ENCODE data around the gene TBC1D19.

Gene TBC1D19

GRCh38 chr4:26723216-26723615 is 139.3 kb downstream of the TBC1D19 start:
- Histone ChIP-seq H3K4me2 (ENCODE audit: low read depth, low read length, poor library complexity, severe bottlenecking) (no peak overlapping the region), H3K36me3 (ENCODE audit: insufficient read depth, low read length) (no peaks in the 10 kb centered on the region), H3K4me3 (ENCODE audit: low read length, poor library complexity, severe bottlenecking) (no peak overlapping the region), H3F3A (ENCODE audit: low read depth) (no peaks in the 10 kb centered on the region), H3K9ac (ENCODE audit: low read depth, low read length, poor library complexity, severe bottlenecking) (no peak overlapping the region), H3K4me1 (ENCODE audit: insufficient read depth, low read length, poor library complexity, severe bottlenecking) (peaks cover 21% of the 10 kb centered on the region), H3K9me3 (ENCODE audit: insufficient read depth, low read depth, low read length) (no peaks in the 10 kb centered on the region), H4K20me1 (ENCODE audit: insufficient read depth, low read length, poor library complexity, severe bottlenecking) (peaks cover 3% of the 10 kb centered on the region), H2AFZ (ENCODE audit: low read length) (no peak overlapping the region), H3K9me2 (replicated peaks; ENCODE audit: low read depth, low read length) (no peaks in the 10 kb centered on the region), H3K79me2 (ENCODE audit: insufficient read depth, low read length) (no peaks in the 10 kb centered on the region), H3K27me3 (ENCODE audit: insufficient read depth, low read length, poor library complexity, severe bottlenecking) (no peaks in the 10 kb centered on the region)
- no peak for TF ChIP-seq EZH2phosphoT487 (IDR thresholded peaks at IDR 0.05; ENCODE audit: borderline replicate concordance)
- TF ChIP-seq CTCF (conservative IDR thresholded peaks at IDR 0.05; ENCODE audit: low read length) = no peak

GRCh38 chr4:26724534-26724933 is 140.7 kb downstream of the TBC1D19 start:
- TF ChIP-seq EZH2phosphoT487 (IDR thresholded peaks at IDR 0.05; ENCODE audit: borderline replicate concordance) (no peak), CTCF (conservative IDR thresholded peaks at IDR 0.05; ENCODE audit: low read length) (no peak)
- no peaks in the 10 kb centered on the region for H3K79me2 ChIP-seq (ENCODE audit: insufficient read depth, low read length)
- no peaks in the 10 kb centered on the region for H3F3A ChIP-seq (ENCODE audit: low read depth)
- peaks cover 3% of the 10 kb centered on the region for H4K20me1 ChIP-seq (ENCODE audit: insufficient read depth, low read length, poor library complexity, severe bottlenecking)
- H3K27me3 ChIP-seq (ENCODE audit: insufficient read depth, low read length, poor library complexity, severe bottlenecking) = no peaks in the 10 kb centered on the region
- no peaks in the 10 kb centered on the region for H3K9me3 ChIP-seq (ENCODE audit: insufficient read depth, low read depth, low read length)
- no peaks in the 10 kb centered on the region for H3K9me2 ChIP-seq (replicated peaks; ENCODE audit: low read depth, low read length)
- H3K4me2 ChIP-seq (ENCODE audit: low read depth, low read length, poor library complexity, severe bottlenecking) = no peak overlapping the region
- H3K9ac ChIP-seq (ENCODE audit: low read depth, low read length, poor library complexity, severe bottlenecking) = no peak overlapping the region
- no peaks in the 10 kb centered on the region for H3K36me3 ChIP-seq (ENCODE audit: insufficient read depth, low read length)
- H3K4me1 ChIP-seq (ENCODE audit: insufficient read depth, low read length, poor library complexity, severe bottlenecking) = peaks cover 21% of the 10 kb centered on the region
- H2AFZ ChIP-seq (ENCODE audit: low read length) = no peak overlapping the region
- H3K4me3 ChIP-seq (ENCODE audit: low read length, poor library complexity, severe bottlenecking) = no peak overlapping the region

GRCh38 chr4:26726655-26727387 is 142.9 kb downstream of the TBC1D19 start:
- no peak overlapping the region for H3K9ac ChIP-seq (ENCODE audit: low read depth, low read length, poor library complexity, severe bottlenecking)
- peaks cover 21% of the 10 kb centered on the region for H3K4me1 ChIP-seq (ENCODE audit: insufficient read depth, low read length, poor library complexity, severe bottlenecking)
- no peak for TF ChIP-seq EZH2phosphoT487 (IDR thresholded peaks at IDR 0.05; ENCODE audit: borderline replicate concordance)
- TF ChIP-seq CTCF (conservative IDR thresholded peaks at IDR 0.05; ENCODE audit: low read length) = no peak
- no peaks in the 10 kb centered on the region for H3K9me3 ChIP-seq (ENCODE audit: insufficient read depth, low read depth, low read length)
- H3K4me3 ChIP-seq (ENCODE audit: low read length, poor library complexity, severe bottlenecking) = no peak overlapping the region
- no peaks in the 10 kb centered on the region for H3K27me3 ChIP-seq (ENCODE audit: insufficient read depth, low read length, poor library complexity, severe bottlenecking)
- no peak overlapping the region for H2AFZ ChIP-seq (ENCODE audit: low read length)
- no peaks in the 10 kb centered on the region for H3K9me2 ChIP-seq (replicated peaks; ENCODE audit: low read depth, low read length)
- H3F3A ChIP-seq (ENCODE audit: low read depth) = no peaks in the 10 kb centered on the region
- peaks cover 3% of the 10 kb centered on the region for H4K20me1 ChIP-seq (ENCODE audit: insufficient read depth, low read length, poor library complexity, severe bottlenecking)
- H3K4me2 ChIP-seq (ENCODE audit: low read depth, low read length, poor library complexity, severe bottlenecking) = no peak overlapping the region
- no peaks in the 10 kb centered on the region for H3K79me2 ChIP-seq (ENCODE audit: insufficient read depth, low read length)
- H3K36me3 ChIP-seq (ENCODE audit: insufficient read depth, low read length) = no peaks in the 10 kb centered on the region

Data from Loucy (cell line).